Transverse colon (tissue), 3 donors: ENCODE results near the gene APOBEC3H.

ENCODE experiments used
- EP300 ChIP-seq: sonication (generic); formaldehyde crosslinking; IDR thresholded peaks from one replicate; pipeline ENCODE4 v1.6.1; 2017; ENCODE audit warnings: antibody characterized with exemption, low read depth
- POLR2A ChIP-seq: fragments of 450-650 bp; IDR thresholded peaks from one replicate; pipeline ENCODE4 v1.6.1; 2016; ENCODE audit warnings: antibody characterized with exemption, mild to moderate bottlenecking, moderate library complexity
- TF ChIP-seq, protein P1 (sequence below), 5 experiments: fragments of 200-600 bp in 3 of 5; fragments of 450-650 bp in 2 of 5; sonication (generic) in 3 of 5; IDR thresholded peaks; 1 replicate in 2 of 5; 2 replicates in 3 of 5; pipeline ENCODE4 v1.5.1; 2016 to 2017; ENCODE audit warnings: antibody characterized with exemption in 5 of 5, inconsistent platforms in 3 of 5, mild to moderate bottlenecking in 2 of 5, moderate library complexity in 1 of 5

DNA sequence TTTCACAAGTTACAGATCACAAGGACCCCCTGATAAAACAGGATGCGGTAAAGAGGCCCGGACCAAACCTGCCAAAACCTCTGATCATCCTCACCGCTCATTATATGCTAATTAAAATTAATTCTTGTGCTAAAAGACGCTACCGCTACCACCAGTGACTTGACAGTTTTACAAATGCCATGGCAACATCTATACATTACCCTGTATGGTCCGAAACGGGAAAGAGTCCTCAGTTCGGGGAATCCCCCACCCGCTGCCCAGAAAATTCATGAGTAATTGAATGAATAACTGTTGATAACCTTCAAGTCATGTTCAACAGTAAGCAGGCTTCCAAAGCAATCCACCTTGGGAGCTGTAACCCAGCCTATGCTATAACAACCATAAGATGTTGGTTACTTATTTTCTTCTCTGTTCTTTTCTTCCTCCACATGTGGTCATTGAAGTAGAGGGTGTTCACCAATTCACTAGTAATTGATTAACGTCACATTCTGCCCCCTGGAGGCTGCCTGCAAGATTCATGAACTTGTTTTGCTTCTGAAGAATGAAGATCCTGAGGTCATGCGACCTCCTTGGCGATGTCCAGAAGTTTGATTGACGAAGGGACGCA is 20.6 kb downstream of the APOBEC3H start:
- TF ChIP-seq, protein P1, sequence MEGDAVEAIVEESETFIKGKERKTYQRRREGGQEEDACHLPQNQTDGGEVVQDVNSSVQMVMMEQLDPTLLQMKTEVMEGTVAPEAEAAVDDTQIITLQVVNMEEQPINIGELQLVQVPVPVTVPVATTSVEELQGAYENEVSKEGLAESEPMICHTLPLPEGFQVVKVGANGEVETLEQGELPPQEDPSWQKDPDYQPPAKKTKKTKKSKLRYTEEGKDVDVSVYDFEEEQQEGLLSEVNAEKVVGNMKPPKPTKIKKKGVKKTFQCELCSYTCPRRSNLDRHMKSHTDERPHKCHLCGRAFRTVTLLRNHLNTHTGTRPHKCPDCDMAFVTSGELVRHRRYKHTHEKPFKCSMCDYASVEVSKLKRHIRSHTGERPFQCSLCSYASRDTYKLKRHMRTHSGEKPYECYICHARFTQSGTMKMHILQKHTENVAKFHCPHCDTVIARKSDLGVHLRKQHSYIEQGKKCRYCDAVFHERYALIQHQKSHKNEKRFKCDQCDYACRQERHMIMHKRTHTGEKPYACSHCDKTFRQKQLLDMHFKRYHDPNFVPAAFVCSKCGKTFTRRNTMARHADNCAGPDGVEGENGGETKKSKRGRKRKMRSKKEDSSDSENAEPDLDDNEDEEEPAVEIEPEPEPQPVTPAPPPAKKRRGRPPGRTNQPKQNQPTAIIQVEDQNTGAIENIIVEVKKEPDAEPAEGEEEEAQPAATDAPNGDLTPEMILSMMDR (IDR thresholded peaks at IDR 0.05), result peak; percentile 36 to 55 (median 40)
- TF ChIP-seq POLR2A (no peak), EP300 (no peak)
